Neural cell (in vitro differentiated cells): ENCODE results near the gene CLDN22. TPM values are rescaled to one million over a fixed set of nuclear protein-coding genes. Genes with fewer than 3 reads are reported as not detected.

Source experiments
- H2AFZ ChIP-seq: fragments of 200-600, 300-800 bp; sonication (generic), shearing (Covaris generic); 2 replicates; pipeline ENCODE4 v1.6.0; 2014; ENCODE audit warnings: low read depth, mild to moderate bottlenecking, antibody characterized with exemption, low read length, moderate library complexity
- H3F3A ChIP-seq: fragments of 200-600 bp; shearing (Covaris generic); 2 replicates; pipeline ENCODE4 v1.6.1; 2016; ENCODE audit warnings: mild to moderate bottlenecking, moderate library complexity, mixed read lengths, antibody characterized with exemption, low read length; ENCODE audit not compliant: insufficient read depth, poor library complexity, severe bottlenecking
- H3K27ac ChIP-seq: fragments of 200-600, 300-800 bp; sonication (generic), shearing (Covaris generic); 2 replicates; pipeline ENCODE4 v1.5.1; 2014; ENCODE audit warnings: mild to moderate bottlenecking, low read length, moderate library complexity
- H3K27me3 ChIP-seq: fragments of 300-800, 200-600 bp; sonication (generic), shearing (Covaris generic); 2 replicates; pipeline ENCODE4 v1.6.0; 2014; ENCODE audit warnings: mild to moderate bottlenecking, low read depth, low read length, moderate library complexity; ENCODE audit not compliant: insufficient read depth
- H3K36me3 ChIP-seq: fragments of 300-800, 200-600 bp; sonication (generic), shearing (Covaris generic); 2 replicates; pipeline ENCODE4 v1.5.1; 2014; ENCODE audit warnings: mild to moderate bottlenecking, antibody characterized with exemption, low read length, moderate library complexity; ENCODE audit not compliant: insufficient read depth
- H3K4me2 ChIP-seq: fragments of 300-800, 200-600 bp; sonication (generic), shearing (Covaris generic); 2 replicates; pipeline ENCODE4 v1.6.0; 2014; ENCODE audit warnings: mild to moderate bottlenecking, low read length
- H3K4me3 ChIP-seq: fragments of 300-800, 200-600 bp; sonication (generic), shearing (Covaris generic); 2 replicates; pipeline ENCODE4 v1.5.1; 2014; ENCODE audit warnings: mild to moderate bottlenecking, low read length, moderate library complexity
- H3K79me2 ChIP-seq: fragments of 200-600 bp; shearing (Covaris generic); replicated peaks from 2 replicates; pipeline ENCODE4 v1.6.0; 2014; ENCODE audit warnings: mild to moderate bottlenecking, low read length, moderate library complexity; ENCODE audit not compliant: insufficient read depth
- H3K9ac ChIP-seq: fragments of 300-800, 200-600 bp; sonication (generic), shearing (Covaris generic); 2 replicates; pipeline ENCODE4 v1.6.1; 2016; ENCODE audit warnings: mild to moderate bottlenecking, low read length, mixed read lengths
- H3K9me2 ChIP-seq: fragments of 200-600 bp; shearing (Covaris generic); 2 replicates; pipeline ENCODE4 v1.6.1; 2016; ENCODE audit warnings: mild to moderate bottlenecking, low read length, mixed read lengths; ENCODE audit not compliant: insufficient read depth
- H3K9me3 ChIP-seq: fragments of 200-600, 300-800 bp; sonication (generic), shearing (Covaris generic); 2 replicates; pipeline ENCODE4 v1.6.1; 2016; ENCODE audit warnings: mild to moderate bottlenecking, mixed run types, low read length, moderate library complexity, mixed read lengths
- H4K20me1 ChIP-seq: fragments of 200-600 bp; shearing (Covaris generic); 2 replicates; pipeline ENCODE4 v1.6.1; 2016; ENCODE audit warnings: mild to moderate bottlenecking, mixed run types; ENCODE audit not compliant: insufficient read depth
- EP300 ChIP-seq: fragments of 450-650 bp; conservative IDR thresholded peaks from 2 replicates; pipeline ENCODE4 v1.6.1; 2014; ENCODE audit warnings: antibody characterized with exemption, mild to moderate bottlenecking, moderate library complexity; ENCODE audit not compliant: poor library complexity, severe bottlenecking
- EZH2 ChIP-seq: fragments of 200-600, 300-800 bp; shearing (Covaris generic), sonication (generic); IDR thresholded peaks from 2 replicates; pipeline ENCODE4 v1.6.1; 2014; ENCODE audit warnings: antibody characterized with exemption, low read length, borderline replicate concordance, mild to moderate bottlenecking; ENCODE audit not compliant: insufficient read depth, poor library complexity, severe bottlenecking
- MXI1 ChIP-seq: fragments of 450-650 bp; conservative IDR thresholded peaks from 2 replicates; pipeline ENCODE4 v1.6.1; 2014; ENCODE audit warnings: antibody characterized with exemption, mild to moderate bottlenecking; ENCODE audit not compliant: poor library complexity, severe bottlenecking
- POLR2AphosphoS5 ChIP-seq: IDR thresholded peaks from 2 replicates; pipeline ENCODE4 v1.6.1; 2012
- RAD21 ChIP-seq: fragments of 450-650 bp; conservative IDR thresholded peaks from 2 replicates; pipeline ENCODE4 v1.6.1; 2014; ENCODE audit warnings: antibody characterized with exemption, mild to moderate bottlenecking, moderate library complexity
- SMC3 ChIP-seq: fragments of 450-650 bp; conservative IDR thresholded peaks from 2 replicates; pipeline ENCODE4 v1.6.1; 2014; ENCODE audit warnings: antibody characterized with exemption, mild to moderate bottlenecking, moderate library complexity; ENCODE audit not compliant: poor library complexity
- TAF1 ChIP-seq: IDR thresholded peaks from 2 replicates; pipeline ENCODE4 v1.6.1; 2012; ENCODE audit warnings: low read depth
- polyA plus RNA-seq: library from polyadenylated mRNA; depleted of rRNA; stranded (reverse); fragments of >200 nt; gene quantifications from 2 replicates; pipeline ENCODE4 v1.2.3, GENCODE V29; 2014
- TF ChIP-seq, protein P1 (sequence below): fragments of 450-650 bp; IDR thresholded peaks from 2 replicates; pipeline ENCODE4 v1.5.1; 2014; ENCODE audit warnings: antibody characterized with exemption, mild to moderate bottlenecking, moderate library complexity; ENCODE audit not compliant: poor library complexity, severe bottlenecking
- TF ChIP-seq, protein P2 (sequence below): IDR thresholded peaks from 2 replicates; pipeline ENCODE4 v1.6.1; 2012; ENCODE audit warnings: borderline replicate concordance

Gene CLDN22
- polyA plus RNA-seq, 1 donor from 2014 or later: not detected

DNA sequence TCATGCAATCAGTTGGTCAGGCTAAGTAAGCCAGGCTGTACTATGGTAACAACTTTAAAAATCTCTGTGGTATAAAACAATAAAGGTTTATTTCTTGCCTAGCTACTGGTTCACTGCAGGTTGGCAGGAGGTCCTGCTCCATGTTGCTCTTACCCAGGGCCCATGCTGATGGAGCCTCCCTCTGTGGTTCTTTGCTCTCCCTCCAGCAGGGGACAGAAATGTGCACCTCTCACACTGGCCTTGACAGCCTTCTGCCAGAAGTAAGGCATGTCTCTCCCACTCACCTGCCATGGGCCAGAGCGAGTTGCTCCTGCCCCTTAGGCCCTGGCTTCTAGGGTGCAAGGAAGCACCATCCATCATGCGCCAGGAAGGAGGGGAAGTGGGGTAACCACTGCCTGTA lies 31.1 kb downstream of the CLDN22 start:
- Histone ChIP-seq H4K20me1 (no peaks in the 10 kb centered on the region), H3K79me2 (no peaks in the 10 kb centered on the region), H3K9ac (no peak overlapping the region), H2AFZ (no peak overlapping the region), H3K27ac (no peak overlapping the region), H3K9me2 (no peaks in the 10 kb centered on the region), H3K27me3 (no peaks in the 10 kb centered on the region), H3K4me3 (no peak overlapping the region), H3F3A (no peaks in the 10 kb centered on the region), H3K4me2 (no peak overlapping the region), H3K9me3 (no peaks in the 10 kb centered on the region), H3K36me3 (no peaks in the 10 kb centered on the region)
- no peak for TF ChIP-seq EZH2
- no peak for TF ChIP-seq POLR2AphosphoS5
- TF ChIP-seq SMC3: no peak
- TF ChIP-seq TAF1: no peak
- TF ChIP-seq, protein P1, sequence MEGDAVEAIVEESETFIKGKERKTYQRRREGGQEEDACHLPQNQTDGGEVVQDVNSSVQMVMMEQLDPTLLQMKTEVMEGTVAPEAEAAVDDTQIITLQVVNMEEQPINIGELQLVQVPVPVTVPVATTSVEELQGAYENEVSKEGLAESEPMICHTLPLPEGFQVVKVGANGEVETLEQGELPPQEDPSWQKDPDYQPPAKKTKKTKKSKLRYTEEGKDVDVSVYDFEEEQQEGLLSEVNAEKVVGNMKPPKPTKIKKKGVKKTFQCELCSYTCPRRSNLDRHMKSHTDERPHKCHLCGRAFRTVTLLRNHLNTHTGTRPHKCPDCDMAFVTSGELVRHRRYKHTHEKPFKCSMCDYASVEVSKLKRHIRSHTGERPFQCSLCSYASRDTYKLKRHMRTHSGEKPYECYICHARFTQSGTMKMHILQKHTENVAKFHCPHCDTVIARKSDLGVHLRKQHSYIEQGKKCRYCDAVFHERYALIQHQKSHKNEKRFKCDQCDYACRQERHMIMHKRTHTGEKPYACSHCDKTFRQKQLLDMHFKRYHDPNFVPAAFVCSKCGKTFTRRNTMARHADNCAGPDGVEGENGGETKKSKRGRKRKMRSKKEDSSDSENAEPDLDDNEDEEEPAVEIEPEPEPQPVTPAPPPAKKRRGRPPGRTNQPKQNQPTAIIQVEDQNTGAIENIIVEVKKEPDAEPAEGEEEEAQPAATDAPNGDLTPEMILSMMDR: no peak
- TF ChIP-seq, protein P2, sequence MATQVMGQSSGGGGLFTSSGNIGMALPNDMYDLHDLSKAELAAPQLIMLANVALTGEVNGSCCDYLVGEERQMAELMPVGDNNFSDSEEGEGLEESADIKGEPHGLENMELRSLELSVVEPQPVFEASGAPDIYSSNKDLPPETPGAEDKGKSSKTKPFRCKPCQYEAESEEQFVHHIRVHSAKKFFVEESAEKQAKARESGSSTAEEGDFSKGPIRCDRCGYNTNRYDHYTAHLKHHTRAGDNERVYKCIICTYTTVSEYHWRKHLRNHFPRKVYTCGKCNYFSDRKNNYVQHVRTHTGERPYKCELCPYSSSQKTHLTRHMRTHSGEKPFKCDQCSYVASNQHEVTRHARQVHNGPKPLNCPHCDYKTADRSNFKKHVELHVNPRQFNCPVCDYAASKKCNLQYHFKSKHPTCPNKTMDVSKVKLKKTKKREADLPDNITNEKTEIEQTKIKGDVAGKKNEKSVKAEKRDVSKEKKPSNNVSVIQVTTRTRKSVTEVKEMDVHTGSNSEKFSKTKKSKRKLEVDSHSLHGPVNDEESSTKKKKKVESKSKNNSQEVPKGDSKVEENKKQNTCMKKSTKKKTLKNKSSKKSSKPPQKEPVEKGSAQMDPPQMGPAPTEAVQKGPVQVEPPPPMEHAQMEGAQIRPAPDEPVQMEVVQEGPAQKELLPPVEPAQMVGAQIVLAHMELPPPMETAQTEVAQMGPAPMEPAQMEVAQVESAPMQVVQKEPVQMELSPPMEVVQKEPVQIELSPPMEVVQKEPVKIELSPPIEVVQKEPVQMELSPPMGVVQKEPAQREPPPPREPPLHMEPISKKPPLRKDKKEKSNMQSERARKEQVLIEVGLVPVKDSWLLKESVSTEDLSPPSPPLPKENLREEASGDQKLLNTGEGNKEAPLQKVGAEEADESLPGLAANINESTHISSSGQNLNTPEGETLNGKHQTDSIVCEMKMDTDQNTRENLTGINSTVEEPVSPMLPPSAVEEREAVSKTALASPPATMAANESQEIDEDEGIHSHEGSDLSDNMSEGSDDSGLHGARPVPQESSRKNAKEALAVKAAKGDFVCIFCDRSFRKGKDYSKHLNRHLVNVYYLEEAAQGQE: no peak
- TF ChIP-seq MXI1: no peak
- no peak for TF ChIP-seq RAD21
- no peak for TF ChIP-seq EP300

DNA sequence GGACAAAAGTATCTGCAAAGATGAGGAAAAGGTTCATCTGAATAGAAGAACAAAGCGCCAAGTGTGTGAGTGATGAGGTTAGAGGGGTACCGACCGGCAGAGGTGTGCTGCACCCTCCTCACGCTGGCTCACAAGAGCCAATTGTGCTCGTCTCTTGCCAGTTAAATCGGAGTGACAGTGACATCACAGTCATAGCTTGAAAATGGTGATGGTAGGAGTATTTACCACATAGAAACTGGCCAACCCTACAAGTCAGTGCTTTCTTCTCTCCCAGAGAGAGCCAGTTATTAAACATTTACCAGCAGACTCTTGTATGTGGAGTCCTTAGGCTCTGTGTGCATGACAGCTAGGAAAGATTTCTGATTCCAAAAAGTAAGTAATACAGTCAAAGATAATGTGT lies 32.4 kb downstream of the CLDN22 start:
- Histone ChIP-seq H3K9me3 (no peaks in the 10 kb centered on the region), H3K9me2 (no peaks in the 10 kb centered on the region), H3K27ac (no peak overlapping the region), H3K4me2 (no peak overlapping the region), H3K36me3 (no peaks in the 10 kb centered on the region), H2AFZ (no peak overlapping the region), H3F3A (no peaks in the 10 kb centered on the region), H4K20me1 (no peaks in the 10 kb centered on the region), H3K4me3 (no peak overlapping the region), H3K27me3 (no peaks in the 10 kb centered on the region), H3K79me2 (no peaks in the 10 kb centered on the region), H3K9ac (no peak overlapping the region)
- TF ChIP-seq, protein P2: no peak
- TF ChIP-seq RAD21: no peak
- TF ChIP-seq SMC3: no peak
- TF ChIP-seq EP300: no peak
- no peak for TF ChIP-seq TAF1
- TF ChIP-seq EZH2: no peak
- TF ChIP-seq, protein P1: no peak
- no peak for TF ChIP-seq POLR2AphosphoS5
- TF ChIP-seq MXI1: no peak
